Liver (tissue), 9 donors: ENCODE measurements around the gene TRMT44. TPM values are rescaled to one million over a fixed set of nuclear protein-coding genes. Genes with fewer than 3 reads are reported as not detected.

Source experiments
- DNase-seq: peaks from one replicate; pipeline ENCODE4 v3.0.0-alpha.2; 2017; ENCODE audit warnings: low spot score
- H3K27ac ChIP-seq, 2 donors: one replicate each; pipeline ENCODE4 v1.7.0; 2013; ENCODE audit warnings: inconsistent platforms in 2 of 2, low read length in 2 of 2, control low read depth in 1 of 2, low read depth in 1 of 2, mild to moderate bottlenecking in 1 of 2
- H3K27me3 ChIP-seq, 4 donors: one replicate each; pipeline versions ENCODE4 v1.6.1 to v1.7.0; 2013; ENCODE audit warnings: low read length in 3 of 4, inconsistent platforms in 1 of 4, mild to moderate bottlenecking in 1 of 4, moderate library complexity in 1 of 4; ENCODE audit not compliant: control insufficient read depth in 4 of 4, insufficient read depth in 4 of 4
- H3K36me3 ChIP-seq, 4 donors: one replicate each; pipeline versions ENCODE4 v1.6.1 to v1.7.0; 2013; ENCODE audit warnings: low read length in 3 of 4, mild to moderate bottlenecking in 3 of 4, low read depth in 1 of 4, moderate library complexity in 1 of 4; ENCODE audit not compliant: control insufficient read depth in 4 of 4, insufficient read depth in 3 of 4
- H3K4me1 ChIP-seq, 4 donors: one replicate each; pipeline versions ENCODE4 v1.6.1 to v1.7.0; 2013; ENCODE audit warnings: low read length in 3 of 4, mild to moderate bottlenecking in 3 of 4, moderate library complexity in 1 of 4; ENCODE audit not compliant: control insufficient read depth in 4 of 4, insufficient read depth in 4 of 4
- H3K4me3 ChIP-seq, 3 donors: one replicate each; pipeline versions ENCODE4 v1.6.1 to v1.7.0; 2013; ENCODE audit warnings: low read length in 3 of 3, control low read depth in 1 of 3, low read depth in 1 of 3, mild to moderate bottlenecking in 1 of 3
- H3K9ac ChIP-seq, 2 donors: one replicate each; pipeline ENCODE4 v1.7.0; 2013; ENCODE audit warnings: low read length in 2 of 2, mild to moderate bottlenecking in 2 of 2, moderate library complexity in 2 of 2, control low read depth in 1 of 2, low read depth in 1 of 2
- H3K9me3 ChIP-seq, 4 donors: one replicate each; pipeline versions ENCODE4 v1.6.1 to v1.7.0; 2013; ENCODE audit warnings: low read length in 3 of 4; ENCODE audit not compliant: control insufficient read depth in 4 of 4
- ATF3 ChIP-seq: IDR thresholded peaks from 2 replicates; pipeline ENCODE4 v1.6.1; 2016; ENCODE audit warnings: antibody characterized with exemption
- FOXA2 ChIP-seq: IDR thresholded peaks from 2 replicates; pipeline ENCODE4 v1.6.1; 2016; ENCODE audit warnings: antibody characterized with exemption
- HNF4A ChIP-seq, 2 donors: conservative IDR thresholded peaks; 2 replicates each; pipeline ENCODE4 v1.6.1; 2016; ENCODE audit warnings: antibody characterized with exemption in 2 of 2, mild to moderate bottlenecking in 2 of 2
- JUND ChIP-seq, 2 donors: IDR thresholded peaks; 2 replicates each; pipeline ENCODE4 v1.6.1; 2016; ENCODE audit warnings: antibody characterized with exemption in 2 of 2
- MAX ChIP-seq: IDR thresholded peaks from 2 replicates; pipeline ENCODE4 v1.6.1; 2016; ENCODE audit warnings: antibody characterized with exemption
- NR2F2 ChIP-seq: IDR thresholded peaks from 2 replicates; pipeline ENCODE4 v1.6.1; 2016; ENCODE audit warnings: antibody characterized with exemption
- RAD21 ChIP-seq, 2 donors: IDR thresholded peaks; 2 replicates each; pipeline ENCODE4 v1.6.1; 2016; ENCODE audit warnings: antibody characterized with exemption in 2 of 2, mild to moderate bottlenecking in 2 of 2
- RXRA ChIP-seq, 2 donors: IDR thresholded peaks; 2 replicates each; pipeline ENCODE4 v1.6.1; 2017 to 2018; ENCODE audit warnings: antibody characterized with exemption in 2 of 2, mild to moderate bottlenecking in 1 of 2
- SP1 ChIP-seq: IDR thresholded peaks from 2 replicates; pipeline ENCODE4 v1.6.1; 2018; ENCODE audit warnings: antibody characterized with exemption, mild to moderate bottlenecking
- TAF1 ChIP-seq: conservative IDR thresholded peaks from 2 replicates; pipeline ENCODE4 v1.6.1; 2016; ENCODE audit warnings: antibody characterized with exemption, mild to moderate bottlenecking
- WGBS: extraction: QIAGEN DNeasy Blood & Tissue Kit; methylation state at CpG from one replicate; pipeline ENCODE4 v1.1.7; 2013; 5-methylcytosine and 5-hydroxymethylcytosine counted together
- polyA plus RNA-seq, 2 donors: library from polyadenylated mRNA; stranded (reverse) in 1 of 2; unstranded in 1 of 2; fragments of 200-250 nt in 1 of 2; fragments of >200 nt in 1 of 2; fragmentation: Nextera tagmentation in 1 of 2; extraction: Ambion mirVana in 1 of 2; gene quantifications; one replicate each; pipeline versions ENCODE4 v1.2.1 to v1.2.3, GENCODE V29; 2013 to 2015
- total RNA-seq, 2 donors: library from RNA; depleted of rRNA; stranded (reverse); fragments of >200 nt; gene quantifications; one replicate each; pipeline ENCODE4 v1.2.3, GENCODE V29; 2014
- TF ChIP-seq, protein P1 (sequence below): IDR thresholded peaks from 2 replicates; pipeline ENCODE4 v1.6.1; 2016; ENCODE audit warnings: antibody characterized with exemption
- TF ChIP-seq, protein P2 (sequence below): IDR thresholded peaks from 2 replicates; pipeline ENCODE4 v1.6.1; 2016; ENCODE audit warnings: antibody characterized with exemption, mild to moderate bottlenecking
- donor health status: healthy.
- donor health status: healthy.
- donor health status: healthy.
- donor health status: healthy.
- donor health status: healthy.

Gene TRMT44
- total and polyA plus RNA-seq, 4 donors: 3.0 to 16.0 (median 5.7) TPM

DNA sequence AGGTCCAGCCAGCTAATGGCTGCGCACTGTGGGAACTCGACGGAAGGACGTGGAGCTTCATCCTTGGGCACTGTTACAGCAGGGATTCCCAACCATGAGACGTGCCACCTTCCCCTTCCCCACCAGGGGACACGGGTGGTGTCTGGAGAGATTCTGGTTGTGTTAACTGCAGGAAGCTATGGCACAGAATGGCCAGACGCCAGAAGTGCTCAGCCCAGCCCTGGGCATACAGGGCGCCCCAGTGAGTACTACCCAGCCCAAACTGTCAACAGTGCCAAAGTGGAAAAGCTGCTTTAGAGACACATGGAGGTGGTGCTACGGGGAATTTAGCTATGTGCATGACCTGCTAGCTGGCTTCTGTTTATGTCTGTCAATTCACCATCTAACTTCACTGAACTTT lies 32.8 kb upstream of the TRMT44 start (continued):
- TF ChIP-seq, protein P1, sequence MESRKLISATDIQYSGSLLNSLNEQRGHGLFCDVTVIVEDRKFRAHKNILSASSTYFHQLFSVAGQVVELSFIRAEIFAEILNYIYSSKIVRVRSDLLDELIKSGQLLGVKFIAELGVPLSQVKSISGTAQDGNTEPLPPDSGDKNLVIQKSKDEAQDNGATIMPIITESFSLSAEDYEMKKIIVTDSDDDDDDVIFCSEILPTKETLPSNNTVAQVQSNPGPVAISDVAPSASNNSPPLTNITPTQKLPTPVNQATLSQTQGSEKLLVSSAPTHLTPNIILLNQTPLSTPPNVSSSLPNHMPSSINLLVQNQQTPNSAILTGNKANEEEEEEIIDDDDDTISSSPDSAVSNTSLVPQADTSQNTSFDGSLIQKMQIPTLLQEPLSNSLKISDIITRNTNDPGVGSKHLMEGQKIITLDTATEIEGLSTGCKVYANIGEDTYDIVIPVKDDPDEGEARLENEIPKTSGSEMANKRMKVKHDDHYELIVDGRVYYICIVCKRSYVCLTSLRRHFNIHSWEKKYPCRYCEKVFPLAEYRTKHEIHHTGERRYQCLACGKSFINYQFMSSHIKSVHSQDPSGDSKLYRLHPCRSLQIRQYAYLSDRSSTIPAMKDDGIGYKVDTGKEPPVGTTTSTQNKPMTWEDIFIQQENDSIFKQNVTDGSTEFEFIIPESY: no peak

GRCh38 chr4:8409264-8410065 lies 31.1 kb upstream of the TRMT44 start:
- peaks cover 4 to 52% (median 13%) of the 10 kb centered on the region in 4 donors for H3K36me3 ChIP-seq
- H3K27me3 ChIP-seq: no peaks in the 10 kb centered on the region
- no peak overlapping the region for H3K4me3 ChIP-seq
- WGBS: 84% methylated on average over 17 of the region's 17 CpGs
- H3K27ac ChIP-seq: no peak overlapping the region
- TF ChIP-seq HNF4A (conservative IDR thresholded peaks at IDR 0.05): no peak
- TF ChIP-seq TAF1: no peak
- no peak for TF ChIP-seq JUND (IDR thresholded peaks at IDR 0.05)
- TF ChIP-seq, protein P2, sequence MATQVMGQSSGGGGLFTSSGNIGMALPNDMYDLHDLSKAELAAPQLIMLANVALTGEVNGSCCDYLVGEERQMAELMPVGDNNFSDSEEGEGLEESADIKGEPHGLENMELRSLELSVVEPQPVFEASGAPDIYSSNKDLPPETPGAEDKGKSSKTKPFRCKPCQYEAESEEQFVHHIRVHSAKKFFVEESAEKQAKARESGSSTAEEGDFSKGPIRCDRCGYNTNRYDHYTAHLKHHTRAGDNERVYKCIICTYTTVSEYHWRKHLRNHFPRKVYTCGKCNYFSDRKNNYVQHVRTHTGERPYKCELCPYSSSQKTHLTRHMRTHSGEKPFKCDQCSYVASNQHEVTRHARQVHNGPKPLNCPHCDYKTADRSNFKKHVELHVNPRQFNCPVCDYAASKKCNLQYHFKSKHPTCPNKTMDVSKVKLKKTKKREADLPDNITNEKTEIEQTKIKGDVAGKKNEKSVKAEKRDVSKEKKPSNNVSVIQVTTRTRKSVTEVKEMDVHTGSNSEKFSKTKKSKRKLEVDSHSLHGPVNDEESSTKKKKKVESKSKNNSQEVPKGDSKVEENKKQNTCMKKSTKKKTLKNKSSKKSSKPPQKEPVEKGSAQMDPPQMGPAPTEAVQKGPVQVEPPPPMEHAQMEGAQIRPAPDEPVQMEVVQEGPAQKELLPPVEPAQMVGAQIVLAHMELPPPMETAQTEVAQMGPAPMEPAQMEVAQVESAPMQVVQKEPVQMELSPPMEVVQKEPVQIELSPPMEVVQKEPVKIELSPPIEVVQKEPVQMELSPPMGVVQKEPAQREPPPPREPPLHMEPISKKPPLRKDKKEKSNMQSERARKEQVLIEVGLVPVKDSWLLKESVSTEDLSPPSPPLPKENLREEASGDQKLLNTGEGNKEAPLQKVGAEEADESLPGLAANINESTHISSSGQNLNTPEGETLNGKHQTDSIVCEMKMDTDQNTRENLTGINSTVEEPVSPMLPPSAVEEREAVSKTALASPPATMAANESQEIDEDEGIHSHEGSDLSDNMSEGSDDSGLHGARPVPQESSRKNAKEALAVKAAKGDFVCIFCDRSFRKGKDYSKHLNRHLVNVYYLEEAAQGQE: no peak
- no peak for TF ChIP-seq MAX
- TF ChIP-seq, protein P1: no peak
- TF ChIP-seq RAD21 (IDR thresholded peaks at IDR 0.05): no peak
- no peak for TF ChIP-seq ATF3
- TF ChIP-seq FOXA2: no peak
- TF ChIP-seq SP1: no peak
- no peak for TF ChIP-seq RXRA (IDR thresholded peaks at IDR 0.05)
- TF ChIP-seq NR2F2: no peak
- no peaks in the 10 kb centered on the region for H3K9me3 ChIP-seq
- H3K9ac ChIP-seq: no peak overlapping the region
- DNase-seq: peak; percentile 55
- no peaks in the 10 kb centered on the region for H3K4me1 ChIP-seq
